ENCODE results near the gene MAD1L1. TPM values are rescaled to one million over a fixed set of nuclear protein-coding genes. Genes with fewer than 3 reads are reported as not detected.

The MAD1L1 gene
- total and polyA plus RNA-seq, 2 of the 8 experiments (the other 6 are each of a cell fraction or from before 2014, with no cell fraction given) = 40.4 to 44.6 TPM

- Histone ChIP-seq H3K9ac (replicated peaks in 1 of 4; ENCODE audit: extremely low read depth in 1 of 4, low read depth in 3 of 4, low read length in 3 of 4) (no peak overlapping the region), H3K27ac (ENCODE audit: low read depth, low read length) (no peak overlapping the region), H4K8ac (ENCODE audit: extremely low read depth, insufficient read depth, low read length) (no peak overlapping the region), H3K4ac (replicated peaks; ENCODE audit: insufficient read length, low read depth, low read length) (no peak overlapping the region), H2BK15ac (ENCODE audit: low read length) (no peak overlapping the region), H3K9me3 (ENCODE audit: insufficient read depth in 2 of 2, low read depth in 1 of 2, low read length in 1 of 2) (peaks cover 13 to 20% of the 10 kb centered on the region in 2 experiments), H2BK12ac (ENCODE audit: low read depth, low read length) (no peak overlapping the region), H3K27me3 (replicated peaks in 1 of 4; ENCODE audit: control insufficient read depth in 3 of 4, extremely low read depth in 1 of 4, insufficient read depth in 3 of 4, low read length in 3 of 4) (no peaks in the 10 kb centered on the region), H4K91ac (replicated peaks; ENCODE audit: insufficient read length, low read length) (no peak overlapping the region), H3K18ac (ENCODE audit: extremely low read depth, low read length) (no peak overlapping the region), H3K4me1 (replicated peaks in 1 of 4; ENCODE audit: control insufficient read depth in 3 of 4, insufficient read depth in 4 of 4, low read length in 3 of 4) (no peaks in the 10 kb centered on the region), H2BK120ac (replicated peaks; ENCODE audit: low read depth, low read length) (no peak overlapping the region), H3K23me2 (ENCODE audit: low read depth, low read length) (no peaks in the 10 kb centered on the region), H3K4me3 (ENCODE audit: extremely low read depth in 1 of 4, insufficient read depth in 2 of 4, low read depth in 3 of 4, low read length in 4 of 4) (no peak overlapping the region), H4K20me1 (replicated peaks in 1 of 2; ENCODE audit: control insufficient read depth in 1 of 2, insufficient read depth in 2 of 2, low read length in 2 of 2) (peaks cover 0 to 18% of the 10 kb centered on the region in 2 experiments), H3K56ac (replicated peaks; ENCODE audit: insufficient read length, low read depth, low read length) (no peak overlapping the region), H2AK5ac (ENCODE audit: low read depth, low read length) (no peak overlapping the region), H4K5ac (ENCODE audit: insufficient read length, low read depth, low read length) (no peak overlapping the region), H2BK5ac (ENCODE audit: low read depth, low read length) (no peak overlapping the region), H3K4me2 (ENCODE audit: insufficient read depth in 1 of 2, low read depth in 2 of 2, low read length in 2 of 2) (no peak overlapping the region), H2AFZ (ENCODE audit: low read length) (no peak overlapping the region), H2BK20ac (ENCODE audit: low read length) (no peak overlapping the region), H3K79me1 (ENCODE audit: low read depth, low read length) (0 out of 2 replicates have a peak, but pooled peaks cover 4% of the 10 kb centered on the region), H3K23ac (ENCODE audit: insufficient read length) (no peak overlapping the region), H3K36me3 (ENCODE audit: control insufficient read depth in 2 of 4, insufficient read depth in 4 of 4, low read length in 3 of 4) (peaks cover 0 to 18% (median 13%) of the 10 kb centered on the region in 4 experiments; a peak in 4 of 8 replicates), H3K14ac (ENCODE audit: insufficient read length) (no peak overlapping the region), H3K79me2 (ENCODE audit: control insufficient read depth in 1 of 2, insufficient read depth in 2 of 2, low read length in 2 of 2) (no peaks in the 10 kb centered on the region)
- 96% methylated on average over 11 of the region's 11 CpGs; no CpG with 5 or more reads in 1 of the 2 experiments for WGBS, 2 experiments (ENCODE audit: extremely low coverage in 1 of 2, insufficient coverage in 1 of 2, insufficient read length in 1 of 2, insufficient replicate concordance in 2 of 2, low coverage in 1 of 2, low lambda C conversion rate in 2 of 2, missing lambda C conversion rate in 1 of 2)
- FAIRE-seq = no peak
- ChIA-PET POLR2A (ENCODE audit: partially characterized antibody) (no interaction called here), CTCF (ENCODE audit: partially characterized antibody) (no interaction called here)
- DNase-seq (ENCODE audit: low read depth in 1 of 2, low spot score in 2 of 2) = no peak
- no peak for TF ChIP-seq ASH2L (IDR thresholded peaks at IDR 0.05; ENCODE audit: low read length)
- TF ChIP-seq, protein P1, sequence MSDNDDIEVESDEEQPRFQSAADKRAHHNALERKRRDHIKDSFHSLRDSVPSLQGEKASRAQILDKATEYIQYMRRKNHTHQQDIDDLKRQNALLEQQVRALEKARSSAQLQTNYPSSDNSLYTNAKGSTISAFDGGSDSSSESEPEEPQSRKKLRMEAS (IDR thresholded peaks at IDR 0.05) = no peak
These were observed 343.7 kb downstream of the MAD1L1 start for GRCh38 chr7:1889091-1889490.
